Small intestine (tissue), 7 donors: ENCODE measurements around the gene LHCGR. TPM values are rescaled to one million over a fixed set of nuclear protein-coding genes. Genes with fewer than 3 reads are reported as not detected.
A peak's percentile ranks its signal among the peaks of the same experiment; 100 is the strongest.

Source experiments
- DNase-seq, 2 donors: peaks; one replicate each; pipeline versions ENCODE4 v3.0.0 to v3.0.0-alpha.2; 2013
- FAIRE-seq: peaks from 2 replicates; lab custom pipeline; 2012; peaks lifted over from hg19 to GRCh38; lab: Jason Lieb, UNC
- H3K27ac ChIP-seq, 3 donors: one replicate each; pipeline ENCODE4 v1.5.1; 2013; ENCODE audit warnings: low read length in 2 of 3, mild to moderate bottlenecking in 2 of 3, control low read depth in 1 of 3, inconsistent platforms in 1 of 3, low read depth in 1 of 3, moderate library complexity in 1 of 3
- H3K27me3 ChIP-seq, 3 donors: one replicate each; pipeline ENCODE4 v1.6.1; 2013; ENCODE audit warnings: low read length in 3 of 3, inconsistent platforms in 1 of 3; ENCODE audit not compliant: control insufficient read depth in 3 of 3, insufficient read depth in 3 of 3
- H3K36me3 ChIP-seq, 3 donors: one replicate each; pipeline ENCODE4 v1.6.1; 2013; ENCODE audit warnings: low read length in 3 of 3, inconsistent platforms in 1 of 3, low read depth in 1 of 3, mild to moderate bottlenecking in 1 of 3, moderate library complexity in 1 of 3; ENCODE audit not compliant: control insufficient read depth in 3 of 3, insufficient read depth in 2 of 3
- H3K4me1 ChIP-seq, 3 donors: one replicate each; pipeline ENCODE4 v1.6.1; 2013; ENCODE audit warnings: low read length in 2 of 3, inconsistent platforms in 1 of 3, low read depth in 1 of 3, mild to moderate bottlenecking in 1 of 3, moderate library complexity in 1 of 3; ENCODE audit not compliant: control insufficient read depth in 3 of 3, insufficient read depth in 2 of 3
- H3K4me3 ChIP-seq, 3 donors: one replicate each; pipeline ENCODE4 v1.5.1; 2013; ENCODE audit warnings: low read length in 3 of 3, control low read depth in 1 of 3, inconsistent platforms in 1 of 3, low read depth in 1 of 3, mild to moderate bottlenecking in 1 of 3, moderate library complexity in 1 of 3
- H3K9me3 ChIP-seq, 2 donors: one replicate each; pipeline ENCODE4 v1.6.1; 2013; ENCODE audit warnings: low read depth in 1 of 2, low read length in 1 of 2; ENCODE audit not compliant: control insufficient read depth in 2 of 2, insufficient read depth in 1 of 2
- WGBS, 3 donors: extraction: QIAGEN DNeasy Blood & Tissue Kit; methylation state at CpG; one replicate each; pipeline ENCODE4 v1.1.7; 2013; 5-methylcytosine and 5-hydroxymethylcytosine counted together
- polyA plus RNA-seq, 4 donors: library from polyadenylated mRNA; stranded (reverse) in 3 of 4; unstranded in 1 of 4; fragments of 200-250 nt in 3 of 4; fragments of 120-200 nt in 1 of 4; gene quantifications; one replicate each; pipeline versions ENCODE4 v1.2.1 to v1.2.3, GENCODE V29; 2013
- donor health status: healthy with polysubstance abuse.
- donor health status: control.
- donor health status: control.
- donor health status: Bipolar disorder and iron deficiency.
- donor health status: healthy.

The LHCGR gene
- polyA plus RNA-seq, 4 donors, result 0.04 TPM; not detected in 3

GRCh38 chr2:48723129-48723528 is 32.4 kb downstream of the LHCGR start:
- DNase-seq, result no peak
- H3K4me1 ChIP-seq, result no peaks in the 10 kb centered on the region
- no peak overlapping the region for H3K27ac ChIP-seq
- H3K36me3 ChIP-seq, result no peaks in the 10 kb centered on the region
- FAIRE-seq, result no peak
- H3K9me3 ChIP-seq, result no peaks in the 10 kb centered on the region
- peaks cover 0 to 3% (median 0%) of the 10 kb centered on the region in 3 donors for H3K27me3 ChIP-seq
- no peak overlapping the region for H3K4me3 ChIP-seq

GRCh38 chr2:48722391-48722790 is 33.1 kb downstream of the LHCGR start:
- Histone ChIP-seq H3K27me3 (peaks cover 0 to 3% (median 0%) of the 10 kb centered on the region in 3 donors), H3K36me3 (no peaks in the 10 kb centered on the region), H3K4me1 (no peaks in the 10 kb centered on the region), H3K4me3 (no peak overlapping the region), H3K27ac (no peak overlapping the region), H3K9me3 (no peaks in the 10 kb centered on the region)
- FAIRE-seq, result no peak
- no peak for DNase-seq
- WGBS, 3 donors, result 71 to 94% (median 91%) methylated on average over 1 of the region's 1 CpG

GRCh38 chr2:48721158-48721557 is 34.4 kb downstream of the LHCGR start:
- FAIRE-seq, result no peak
- Histone ChIP-seq H3K4me3 (no peak overlapping the region), H3K27ac (no peak overlapping the region), H3K27me3 (peaks cover 0 to 3% (median 0%) of the 10 kb centered on the region in 3 donors), H3K4me1 (no peaks in the 10 kb centered on the region), H3K36me3 (no peaks in the 10 kb centered on the region), H3K9me3 (no peaks in the 10 kb centered on the region)
- 84 to 91% (median 91%) methylated on average over 2 of the region's 2 CpGs for WGBS, 3 donors
- DNase-seq, result no peak

- 35 to 60% (median 48%) methylated on average over 3 of the region's 3 CpGs for WGBS, 3 donors
- DNase-seq (no peak), FAIRE-seq (no peak)
Observed at GRCh38 chr2:48719480-48720177, 35.9 kb downstream of the LHCGR start.

GRCh38 chr2:48717846-48718245 is 37.7 kb downstream of the LHCGR start:
- no peaks in the 10 kb centered on the region for H3K9me3 ChIP-seq
- peaks cover 0 to 2% (median 2%) of the 10 kb centered on the region in 3 donors for H3K4me1 ChIP-seq
- H3K27ac ChIP-seq, result no peak overlapping the region
- no peak overlapping the region for H3K4me3 ChIP-seq
- no peaks in the 10 kb centered on the region for H3K27me3 ChIP-seq
- 57 to 67% (median 60%) methylated on average over 3 of the region's 3 CpGs for WGBS, 3 donors
- H3K36me3 ChIP-seq, result no peaks in the 10 kb centered on the region
- DNase-seq, result no peak
- FAIRE-seq, result no peak

More at GRCh38 chr2:48719480-48720177, 35.9 kb downstream of the LHCGR start:
- Histone ChIP-seq H3K36me3 (no peaks in the 10 kb centered on the region), H3K4me1 (peaks cover 0 to 2% (median 2%) of the 10 kb centered on the region in 3 donors), H3K9me3 (no peaks in the 10 kb centered on the region), H3K27ac (no peak overlapping the region), H3K27me3 (no peaks in the 10 kb centered on the region), H3K4me3 (no peak overlapping the region)

- Histone ChIP-seq H3K9me3 (no peaks in the 10 kb centered on the region), H3K4me3 (no peak overlapping the region), H3K4me1 (peaks cover 0 to 2% (median 2%) of the 10 kb centered on the region in 3 donors), H3K27me3 (no peaks in the 10 kb centered on the region), H3K27ac (no peak overlapping the region), H3K36me3 (no peaks in the 10 kb centered on the region)
- no peak for FAIRE-seq
- 61 to 77% (median 70%) methylated on average over 1 of the region's 1 CpG for WGBS, 3 donors
- no peak for DNase-seq
Observed at GRCh38 chr2:48715956-48716355, 39.6 kb downstream of the LHCGR start.

- Histone ChIP-seq H3K36me3 (no peaks in the 10 kb centered on the region), H3K9me3 (no peaks in the 10 kb centered on the region), H3K4me3 (no peak overlapping the region), H3K27ac (no peak overlapping the region), H3K27me3 (no peaks in the 10 kb centered on the region), H3K4me1 (peaks cover 0 to 2% (median 2%) of the 10 kb centered on the region in 3 donors)
- 32 to 50% (median 38%) methylated on average over 7 of the region's 7 CpGs for WGBS, 3 donors
- FAIRE-seq (no peak), DNase-seq (peak; percentile 47 to 48)
Observed at GRCh38 chr2:48715042-48715899, 40.3 kb downstream of the LHCGR start.

- H3K27ac ChIP-seq, result no peak overlapping the region
- WGBS, 3 donors, result 60 to 65% (median 60%) methylated on average over 2 of the region's 2 CpGs
- peaks cover 0 to 2% (median 2%) of the 10 kb centered on the region in 3 donors for H3K4me1 ChIP-seq
- H3K36me3 ChIP-seq, result no peaks in the 10 kb centered on the region
- H3K9me3 ChIP-seq, result no peaks in the 10 kb centered on the region
- H3K27me3 ChIP-seq, result no peaks in the 10 kb centered on the region
- no peak overlapping the region for H3K4me3 ChIP-seq
- DNase-seq (no peak), FAIRE-seq (no peak)
Observed at GRCh38 chr2:48714245-48714644, 41.3 kb downstream of the LHCGR start.
